Tongue (tissue), 2 donors: Measurements from ENCODE around the gene ELFN2. TPM values are rescaled to one million over a fixed set of nuclear protein-coding genes. Genes with fewer than 3 reads are reported as not detected.
"Not testable (repeated sequence)": the region's sequence is repeated elsewhere in the genome, so short reads cannot be mapped to it uniquely, and the experiment has no call there.

Experiments
- DNase-seq: peaks from one replicate; pipeline ENCODE4 v3.0.0-alpha.2; 2015
- total RNA-seq: library from RNA; depleted of rRNA; stranded (reverse); fragments of >200 nt; gene quantifications from one replicate; pipeline ENCODE4 v1.2.3, GENCODE V29; 2014

ELFN2 gene
- total RNA-seq, 1 donor from 2014 or later, result 1.0 TPM

- DNase-seq, result no peak
Measured at GRCh38 chr22:37334859-37335805, 92.1 kb downstream of the ELFN2 start.

GRCh38 chr22:37334461-37334858 lies 92.8 kb downstream of the ELFN2 start:
- no peak for DNase-seq

- DNase-seq, result no peak
Measured at GRCh38 chr22:37333724-37334460, 93.4 kb downstream of the ELFN2 start.

- DNase-seq, result no peak
Measured at GRCh38 chr22:37331856-37332536, 95.3 kb downstream of the ELFN2 start.

DNA sequence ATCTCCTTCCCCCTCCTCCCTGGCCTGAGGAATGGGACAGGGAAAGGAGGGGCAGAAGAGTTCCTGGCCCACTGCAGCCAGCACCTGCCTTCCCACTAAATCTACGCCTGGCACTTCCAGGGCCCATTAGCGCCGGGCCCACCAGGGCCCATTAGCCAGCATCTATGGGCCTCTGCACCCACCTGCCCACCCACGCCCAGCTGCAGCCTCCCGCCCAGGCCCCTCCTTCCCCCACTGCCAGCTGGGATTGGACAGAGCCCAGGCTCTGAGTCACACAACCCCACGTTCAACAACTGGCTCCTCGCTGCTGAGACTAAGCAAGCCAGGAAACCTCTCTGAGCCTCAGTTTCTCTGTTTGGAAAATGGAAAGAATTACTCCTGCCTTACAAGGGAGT lies 96.2 kb downstream of the ELFN2 start:
- DNase-seq, result peak; percentile 70

DNA sequence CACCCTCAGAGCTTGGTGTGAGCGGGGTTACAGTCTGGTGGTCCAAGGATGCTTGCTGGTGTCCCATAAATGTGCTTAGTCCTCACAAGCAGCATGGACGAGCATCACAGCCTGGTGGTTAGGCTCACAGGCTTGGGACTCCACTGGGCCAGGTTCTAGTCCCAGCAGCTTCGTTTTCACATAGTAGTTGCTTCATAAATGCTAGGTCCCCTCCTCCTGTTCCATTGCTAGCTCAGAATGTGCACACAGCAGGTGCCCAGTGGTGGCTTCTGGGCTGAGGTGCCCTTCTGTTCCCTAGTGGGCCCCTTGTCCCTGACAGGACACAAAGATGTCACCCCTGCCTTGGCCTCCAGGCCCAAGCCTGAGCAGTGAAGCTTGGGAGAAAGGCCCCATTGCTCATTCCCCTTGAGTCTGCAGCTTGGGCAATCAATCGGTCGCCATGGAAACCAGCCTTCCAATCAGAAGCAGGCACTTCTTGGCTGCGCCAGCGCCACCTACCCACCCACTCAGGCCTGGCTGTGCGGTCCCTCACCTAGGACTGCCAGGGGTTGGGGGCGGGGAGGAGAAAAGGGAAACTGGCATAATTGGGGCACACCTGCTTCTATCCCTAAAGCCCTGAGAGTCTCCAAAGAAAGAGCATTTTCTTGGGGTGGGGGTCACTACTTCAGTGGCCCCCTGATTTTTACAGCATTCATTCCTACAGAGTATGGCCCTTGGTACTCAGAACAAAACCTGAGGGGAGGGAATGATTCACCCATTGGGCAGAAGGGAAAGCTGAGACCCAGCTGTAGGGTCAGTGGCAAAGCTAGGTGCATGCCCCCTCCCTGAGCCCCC lies 96.9 kb downstream of the ELFN2 start:
- peak; percentile 67 for DNase-seq

GRCh38 chr22:37329238-37330140 lies 97.8 kb downstream of the ELFN2 start:
- no peak for DNase-seq

GRCh38 chr22:37328538-37329237 lies 98.6 kb downstream of the ELFN2 start:
- DNase-seq, result not testable (repeated sequence)

GRCh38 chr22:37328017-37328416 lies 99.3 kb downstream of the ELFN2 start:
- no peak for DNase-seq

- DNase-seq, result no peak
Measured at GRCh38 chr22:37326726-37327125, 100.6 kb downstream of the ELFN2 start.

- DNase-seq, result no peak
Measured at GRCh38 chr22:37325039-37325395, 102.3 kb downstream of the ELFN2 start.

GRCh38 chr22:37324340-37325038 lies 102.8 kb downstream of the ELFN2 start:
- DNase-seq, result no peak

DNA sequence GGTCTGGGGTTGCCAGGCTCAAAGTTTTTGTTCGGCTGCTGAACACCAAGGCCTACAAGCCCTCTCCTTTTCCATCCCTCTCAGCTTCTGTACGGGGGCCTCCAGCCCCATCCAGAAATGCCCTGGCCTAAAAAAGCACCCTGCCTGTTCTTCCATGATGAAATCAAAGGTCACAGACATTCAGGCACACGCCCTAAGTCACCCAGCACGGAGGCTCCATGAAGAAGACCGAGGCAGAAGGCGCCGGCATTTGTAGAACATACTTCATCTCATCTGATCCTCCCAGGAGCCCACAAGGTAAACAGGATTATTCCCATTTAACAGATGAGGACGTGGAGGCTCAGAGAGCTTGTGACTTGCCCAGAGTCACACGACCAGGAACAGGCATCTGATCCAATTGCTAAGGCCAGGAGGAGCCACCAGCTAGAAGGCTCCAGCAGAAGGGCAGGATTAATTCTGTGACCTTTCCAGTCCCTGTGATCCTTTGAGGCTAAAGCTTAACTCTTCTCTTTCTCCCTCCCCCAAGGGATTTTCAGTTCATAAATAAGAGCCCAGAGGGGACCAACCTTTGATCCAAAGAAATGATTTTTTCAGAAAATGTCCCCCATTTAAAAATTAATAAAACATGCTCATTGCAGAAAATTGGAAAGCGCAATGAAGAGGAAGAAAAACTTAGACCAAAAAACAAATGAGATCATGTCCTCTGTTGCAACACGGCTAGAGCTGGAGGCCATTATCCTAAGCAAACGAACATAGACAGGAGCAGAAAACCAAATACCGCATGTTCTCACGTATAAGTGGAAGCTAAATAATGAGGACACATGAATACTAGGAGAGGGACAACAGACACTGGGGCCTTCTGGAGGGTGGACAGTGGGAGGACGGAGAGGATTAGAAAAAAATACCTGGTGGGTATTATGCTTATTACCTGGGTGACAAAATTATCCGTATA lies 106.3 kb downstream of the ELFN2 start:
- no peak for DNase-seq

DNA sequence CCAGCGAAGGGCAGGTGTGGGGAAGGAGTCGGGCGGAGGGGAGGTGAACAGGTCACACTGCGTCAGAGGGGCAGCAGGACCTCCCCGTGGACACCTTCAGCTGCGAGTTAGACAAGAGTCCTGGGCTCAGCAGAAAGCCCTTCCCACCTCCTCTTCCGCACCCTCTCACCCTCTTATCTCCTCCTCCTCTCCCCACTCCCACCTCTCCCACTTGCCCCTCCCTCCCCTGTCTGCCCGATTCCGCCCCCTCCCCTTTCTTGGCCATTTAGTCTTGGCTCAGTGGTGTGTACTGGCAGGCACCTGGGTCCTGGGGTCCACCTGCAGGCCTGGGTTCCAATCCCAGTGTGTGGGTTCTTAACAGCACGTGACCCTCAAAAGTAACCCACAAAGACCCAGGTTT lies 107.8 kb downstream of the ELFN2 start:
- DNase-seq, result no peak

- DNase-seq, result no peak
Measured at GRCh38 chr22:37318364-37319109, 108.7 kb downstream of the ELFN2 start.
